ENCODE results near the gene SRP72. TPM values are rescaled to one million over a fixed set of nuclear protein-coding genes. Genes with fewer than 3 reads are reported as not detected.

The SRP72 gene
- total RNA-seq, 2 donors from 2014 or later = 74.4 to 79.6 TPM

DNA sequence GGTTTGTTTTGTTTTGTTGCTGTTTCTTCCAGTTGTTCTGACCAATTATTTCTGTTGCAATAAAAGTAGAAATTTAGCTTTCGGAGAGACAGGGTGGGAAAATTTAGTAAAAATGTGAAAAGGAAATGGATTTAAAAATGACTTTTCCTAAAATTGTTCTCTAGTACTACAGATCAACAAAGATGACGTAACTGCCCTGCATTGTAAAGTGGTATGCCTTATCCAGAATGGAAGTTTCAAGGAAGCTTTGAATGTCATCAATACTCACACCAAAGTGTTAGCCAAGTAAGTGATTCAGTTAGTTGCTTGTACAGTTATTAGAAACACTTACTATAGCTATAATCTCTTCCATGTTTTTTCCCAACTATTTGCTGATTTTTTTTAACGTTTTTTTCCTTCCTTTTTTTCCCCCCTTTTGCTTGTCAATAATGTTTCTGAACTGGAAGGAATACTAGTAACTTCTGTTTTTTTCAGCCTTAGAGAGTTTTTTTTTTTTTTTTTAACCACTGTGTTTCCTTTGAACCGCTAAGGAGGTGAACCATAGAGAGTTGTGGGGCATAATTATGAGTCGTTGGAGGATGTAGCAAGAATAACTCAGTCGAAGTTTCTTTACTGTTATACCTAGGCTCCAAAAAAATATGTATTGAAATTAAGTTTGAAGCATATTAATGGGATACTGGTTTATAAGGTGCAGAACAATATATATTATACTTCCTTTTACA, 2.2 kb downstream of the SRP72 start:
- H3K9me3 ChIP-seq = no peaks in the 10 kb centered on the region
- DNase-seq = no peak
- no peaks in the 10 kb centered on the region for H3K27me3 ChIP-seq
- H3K9ac ChIP-seq (ENCODE audit: low read depth in 2 of 2, low read length in 2 of 2) = no peak overlapping the region
- intact Hi-C loops (cut with DNase I) = loop anchor here (5.0 kb wide), 1 partner anchor 82 kb away; the partner anchor contains the start of gene AASDH
- TF ChIP-seq, protein P1, sequence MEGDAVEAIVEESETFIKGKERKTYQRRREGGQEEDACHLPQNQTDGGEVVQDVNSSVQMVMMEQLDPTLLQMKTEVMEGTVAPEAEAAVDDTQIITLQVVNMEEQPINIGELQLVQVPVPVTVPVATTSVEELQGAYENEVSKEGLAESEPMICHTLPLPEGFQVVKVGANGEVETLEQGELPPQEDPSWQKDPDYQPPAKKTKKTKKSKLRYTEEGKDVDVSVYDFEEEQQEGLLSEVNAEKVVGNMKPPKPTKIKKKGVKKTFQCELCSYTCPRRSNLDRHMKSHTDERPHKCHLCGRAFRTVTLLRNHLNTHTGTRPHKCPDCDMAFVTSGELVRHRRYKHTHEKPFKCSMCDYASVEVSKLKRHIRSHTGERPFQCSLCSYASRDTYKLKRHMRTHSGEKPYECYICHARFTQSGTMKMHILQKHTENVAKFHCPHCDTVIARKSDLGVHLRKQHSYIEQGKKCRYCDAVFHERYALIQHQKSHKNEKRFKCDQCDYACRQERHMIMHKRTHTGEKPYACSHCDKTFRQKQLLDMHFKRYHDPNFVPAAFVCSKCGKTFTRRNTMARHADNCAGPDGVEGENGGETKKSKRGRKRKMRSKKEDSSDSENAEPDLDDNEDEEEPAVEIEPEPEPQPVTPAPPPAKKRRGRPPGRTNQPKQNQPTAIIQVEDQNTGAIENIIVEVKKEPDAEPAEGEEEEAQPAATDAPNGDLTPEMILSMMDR (IDR thresholded peaks at IDR 0.05) = no peak
- H3K4me1 ChIP-seq = peaks cover 8% of the 10 kb centered on the region
- H3K27ac ChIP-seq = no peak overlapping the region
- no peak overlapping the region for H3K4me3 ChIP-seq
- peaks cover 18% of the 10 kb centered on the region for H3K36me3 ChIP-seq

DNA sequence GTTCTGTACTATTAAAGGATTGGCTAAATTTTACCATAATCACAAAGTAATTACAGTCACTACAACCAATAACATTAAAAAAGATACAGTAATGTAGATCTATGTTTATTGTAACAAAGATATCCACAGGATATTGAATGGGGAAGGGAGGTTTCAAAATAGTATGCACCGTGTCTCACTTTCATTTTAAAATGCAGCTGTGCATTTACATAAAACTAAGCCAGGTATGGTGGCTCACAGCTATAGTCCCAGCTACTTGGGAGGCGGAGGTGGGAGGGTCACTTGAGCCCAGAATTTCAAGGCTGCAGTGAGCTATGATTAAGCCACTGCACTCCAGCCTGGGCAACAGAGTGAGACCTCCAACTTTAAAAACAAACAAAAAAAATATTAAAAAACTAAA, 8.5 kb downstream of the SRP72 start:
- intact Hi-C loops (cut with DNase I) = no loop called here
- TF ChIP-seq, protein P1 (IDR thresholded peaks at IDR 0.05) = no peak
- H3K4me1 ChIP-seq = no peaks in the 10 kb centered on the region
- no peak overlapping the region for H3K4me3 ChIP-seq
- no peaks in the 10 kb centered on the region for H3K27me3 ChIP-seq
- H3K9ac ChIP-seq (ENCODE audit: low read depth in 2 of 2, low read length in 2 of 2) = no peak overlapping the region
- no peak for DNase-seq
- H3K36me3 ChIP-seq = peaks cover 33% of the 10 kb centered on the region
- H3K27ac ChIP-seq = no peak overlapping the region
- no peaks in the 10 kb centered on the region for H3K9me3 ChIP-seq

DNA sequence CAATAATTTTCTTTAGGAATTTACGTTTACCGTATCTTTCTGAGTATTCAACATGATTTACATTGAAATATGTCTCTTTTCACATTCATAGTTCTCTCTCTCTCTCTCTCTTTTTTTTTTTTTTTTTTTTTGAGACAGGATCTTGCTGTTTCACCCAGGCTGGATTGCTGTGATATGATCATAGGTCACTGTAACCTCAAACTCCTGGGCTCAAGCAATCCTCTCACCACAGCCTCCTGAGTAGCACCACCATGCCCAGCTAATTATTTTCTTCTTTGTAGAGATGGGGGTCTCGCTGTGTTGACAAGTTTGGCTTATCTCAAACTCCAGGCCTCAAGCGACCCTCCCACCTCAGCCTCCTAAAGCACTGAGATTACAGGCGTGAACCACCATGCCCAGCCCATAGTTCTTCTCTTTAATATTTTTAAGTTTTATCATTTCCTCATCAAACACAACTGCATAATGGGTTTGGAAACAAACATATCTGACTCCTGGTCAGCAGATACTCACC, 9.8 kb downstream of the SRP72 start:
- Histone ChIP-seq H3K9ac (ENCODE audit: low read depth in 2 of 2, low read length in 2 of 2) (no peak overlapping the region), H3K36me3 (peaks cover 23% of the 10 kb centered on the region), H3K4me1 (no peaks in the 10 kb centered on the region), H3K9me3 (no peaks in the 10 kb centered on the region), H3K4me3 (no peak overlapping the region), H3K27me3 (no peaks in the 10 kb centered on the region), H3K27ac (no peak overlapping the region)
- no peak for DNase-seq
- intact Hi-C loops (cut with DNase I) = no loop called here
- TF ChIP-seq, protein P1 (IDR thresholded peaks at IDR 0.05) = no peak

DNA sequence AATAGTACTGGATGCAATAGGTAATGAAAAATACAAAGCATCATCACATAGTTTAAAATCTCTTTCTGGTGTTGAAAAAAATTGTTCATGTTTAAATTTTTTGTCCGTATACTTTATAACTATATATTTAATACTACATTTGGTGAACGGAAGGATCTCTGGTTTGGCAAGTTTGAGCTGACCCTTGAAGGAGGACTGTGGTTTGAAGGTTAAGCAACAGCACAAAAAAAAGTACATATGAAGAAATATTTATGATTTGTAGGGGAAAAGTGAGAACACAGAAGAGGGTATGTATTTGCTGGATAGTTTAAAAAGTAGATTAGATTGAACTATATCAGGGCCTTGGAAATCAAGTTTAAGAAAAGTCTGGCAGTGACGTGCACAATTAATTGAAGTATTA, 13.3 kb downstream of the SRP72 start:
- H3K9ac ChIP-seq (ENCODE audit: low read depth in 2 of 2, low read length in 2 of 2) = no peak overlapping the region
- no peak overlapping the region for H3K4me3 ChIP-seq
- no peaks in the 10 kb centered on the region for H3K9me3 ChIP-seq
- H3K27me3 ChIP-seq = no peaks in the 10 kb centered on the region
- H3K4me1 ChIP-seq = no peaks in the 10 kb centered on the region
- H3K27ac ChIP-seq = no peak overlapping the region
- intact Hi-C loops (cut with DNase I) = no loop called here
- no peak for DNase-seq
- TF ChIP-seq, protein P1 (IDR thresholded peaks at IDR 0.05) = no peak
- H3K36me3 ChIP-seq = peaks cover 7% of the 10 kb centered on the region

DNA sequence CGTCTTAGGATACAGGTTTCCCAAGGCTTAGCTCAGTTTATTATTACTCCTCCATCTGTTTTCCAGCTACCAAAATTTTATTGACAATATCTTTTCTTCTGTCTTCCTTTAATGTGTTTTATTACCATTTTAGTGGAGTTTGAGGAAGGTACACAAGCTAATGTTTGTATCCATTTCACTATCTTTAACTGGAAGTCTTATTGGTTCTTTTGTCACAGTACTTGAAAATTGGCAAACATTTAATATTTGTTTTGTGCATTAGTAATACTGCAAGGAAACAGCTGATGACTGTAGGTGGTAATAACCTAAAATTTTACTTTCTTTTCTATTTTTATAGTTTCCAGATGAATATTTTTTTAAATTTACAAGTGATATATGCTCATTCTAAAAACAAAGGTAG, 28.8 kb downstream of the SRP72 start:
- Histone ChIP-seq H3K9ac (ENCODE audit: low read depth in 2 of 2, low read length in 2 of 2) (no peak overlapping the region), H3K4me1 (no peaks in the 10 kb centered on the region), H3K9me3 (no peaks in the 10 kb centered on the region), H3K4me3 (no peak overlapping the region), H3K27me3 (no peaks in the 10 kb centered on the region), H3K27ac (no peak overlapping the region), H3K36me3 (peaks cover 8% of the 10 kb centered on the region)
- intact Hi-C loops (cut with DNase I) = no loop called here
- no peak for DNase-seq
- TF ChIP-seq, protein P1 (IDR thresholded peaks at IDR 0.05) = no peak

Measured in colonic mucosa (tissue), 4 donors.